GM12878 (cell line): Measurements from ENCODE around the gene COA1. TPM values are rescaled to one million over a fixed set of nuclear protein-coding genes. Genes with fewer than 3 reads are reported as not detected.

Experiments
- BHLHE40 ChIP-seq, 2 experiments: fragments of 450-650 bp in 1 of 2; IDR thresholded peaks; 2 replicates each; pipeline ENCODE4 v1.6.1; 2011 to 2017; ENCODE audit warnings: low read depth in 2 of 2, borderline replicate concordance in 1 of 2, improper control_type of control experiment in 1 of 2, low read length in 1 of 2, mild to moderate bottlenecking in 1 of 2
- HDAC2 ChIP-seq: fragments of 200-600 bp; sonication (generic); IDR thresholded peaks from 2 replicates; pipeline ENCODE4 v1.6.1; 2017
- HDAC6 ChIP-seq: fragments of 200-600 bp; sonication (generic); IDR thresholded peaks from one replicate; pipeline ENCODE4 v1.8.0; 2017; ENCODE audit warnings: antibody characterized with exemption; ENCODE audit not compliant: unreplicated experiment
- MAX ChIP-seq: IDR thresholded peaks from 2 replicates; pipeline ENCODE4 v1.6.1; 2012; ENCODE audit warnings: low read depth, low read length, improper control_type of control experiment
- NKRF ChIP-seq: fragments of 450-650 bp; conservative IDR thresholded peaks from 2 replicates; pipeline ENCODE4 v1.6.1; 2017; ENCODE audit warnings: mild to moderate bottlenecking, moderate library complexity
- PML ChIP-seq: IDR thresholded peaks from 2 replicates; pipeline ENCODE4 v1.6.1; 2012; ENCODE audit warnings: low read length, inconsistent platforms
- PRDM15 ChIP-seq: fragments of 450-650 bp; formaldehyde crosslinking; IDR thresholded peaks from 2 replicates; pipeline ENCODE4 v1.4.0; 2020; ENCODE audit warnings: mild to moderate bottlenecking, moderate library complexity
- RAD51 ChIP-seq: fragments of 450-650 bp; IDR thresholded peaks from 2 replicates; pipeline ENCODE4 v1.6.1; 2016; ENCODE audit warnings: moderate library complexity, mild to moderate bottlenecking, inconsistent platforms
- SMAD1 ChIP-seq: fragments of 450-650 bp; IDR thresholded peaks from 2 replicates; pipeline ENCODE4 v1.6.1; 2018; ENCODE audit warnings: mild to moderate bottlenecking, low read depth; ENCODE audit not compliant: partially characterized antibody
- SREBF1 ChIP-seq: IDR thresholded peaks from 2 replicates; pipeline ENCODE4 v1.6.1; 2012; ENCODE audit warnings: mild to moderate bottlenecking, low read length
- ZNF384 ChIP-seq: IDR thresholded peaks from 2 replicates; pipeline ENCODE4 v1.6.1; 2012; ENCODE audit warnings: low read depth, mild to moderate bottlenecking, low read length, improper control_type of control experiment, borderline replicate concordance
- polyA plus RNA-seq, 11 experiments: library from polyadenylated mRNA; depleted of rRNA in 4 of 11; unstranded in 6 of 11; stranded (reverse) in 5 of 11; fragments of >200 nt; fragmentation: Nextera tagmentation in 4 of 11; fragmentation: Illumina TruSeq in 1 of 11; extraction: Ambion mirVana in 4 of 11; extraction: Trizol in 1 of 11; gene quantifications; 1 replicate in 1 of 11; 2 replicates in 10 of 11; pipeline versions ENCODE4 v1.2.1 to v1.2.3, GENCODE V29; 2011 to 2016; ENCODE audit warnings: inconsistent platforms in 2 of 11, missing spikeins in 2 of 11, low read depth in 1 of 11
- total RNA-seq, 4 experiments: library from RNA; depleted of rRNA in 3 of 4; stranded (reverse); fragments of >200 nt in 3 of 4; fragmentation: Illumina TruSeq in 1 of 4; extraction: Trizol in 1 of 4; gene quantifications; 2 replicates each; pipeline versions ENCODE4 v1.2.1 to v1.2.3, GENCODE V29; 2013 to 2021

Gene COA1
- total and polyA plus RNA-seq, 10 of the 15 experiments (the other 5 are each of a cell fraction or from before 2014, with no cell fraction given), result 83.1 to 258 (median 111) TPM

DNA sequence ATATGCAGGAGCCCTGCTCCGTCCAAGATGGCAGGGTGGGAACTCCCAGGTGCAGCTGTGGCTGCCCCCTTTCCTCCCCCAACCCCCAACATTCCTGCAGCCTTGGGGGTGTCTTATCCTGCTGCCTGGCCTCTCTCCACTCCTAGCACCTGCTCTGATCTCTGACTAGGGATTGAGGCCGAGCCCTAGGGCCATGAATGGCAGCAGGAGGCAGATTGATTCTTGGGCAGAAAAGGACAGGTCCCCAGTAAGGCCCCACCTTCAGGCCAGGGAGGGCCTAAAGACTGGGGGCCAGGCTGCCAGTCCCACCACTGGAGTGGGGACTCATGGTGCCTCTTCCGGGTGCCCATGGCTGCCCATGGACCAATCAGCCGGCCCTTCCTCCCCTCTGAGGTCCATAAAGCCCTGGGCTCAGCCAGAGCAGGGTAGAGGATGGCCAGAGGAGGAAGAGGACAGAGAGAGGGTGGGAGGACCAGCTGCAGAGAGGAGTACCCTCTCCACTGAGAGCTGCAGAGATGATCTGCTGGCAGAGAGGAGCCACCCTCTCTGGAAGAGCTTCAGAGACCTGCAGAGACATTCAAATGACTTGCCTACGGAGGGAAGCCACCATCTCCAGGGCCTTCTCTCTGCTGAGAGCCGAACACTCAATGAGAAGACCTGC, 8.3 kb upstream of the COA1 start (continued):
- no peak for TF ChIP-seq PRDM15
- no peak for TF ChIP-seq RAD51
- TF ChIP-seq HDAC2, result no peak
- no peak for TF ChIP-seq PML
- TF ChIP-seq BHLHE40 (IDR thresholded peaks at IDR 0.05; ENCODE audit: borderline replicate concordance in 1 of 2, low read depth in 2 of 2, low read length in 1 of 2), result no peak
- TF ChIP-seq ZNF384, result no peak
- no peak for TF ChIP-seq NKRF
- TF ChIP-seq HDAC6, result no peak
- no peak for TF ChIP-seq SMAD1
- TF ChIP-seq MAX, result no peak
- TF ChIP-seq SREBF1, result no peak
